HG02973 (cell line): ENCODE measurements around the gene CHGA.

Source experiments
- ATAC-seq: cut with Tn5 transposase; IDR thresholded peaks from one replicate; pipeline ENCODE4 v1.9.1; 2021; ENCODE audit warnings: moderate library complexity; ENCODE audit not compliant: unreplicated experiment

Gene CHGA

DNA sequence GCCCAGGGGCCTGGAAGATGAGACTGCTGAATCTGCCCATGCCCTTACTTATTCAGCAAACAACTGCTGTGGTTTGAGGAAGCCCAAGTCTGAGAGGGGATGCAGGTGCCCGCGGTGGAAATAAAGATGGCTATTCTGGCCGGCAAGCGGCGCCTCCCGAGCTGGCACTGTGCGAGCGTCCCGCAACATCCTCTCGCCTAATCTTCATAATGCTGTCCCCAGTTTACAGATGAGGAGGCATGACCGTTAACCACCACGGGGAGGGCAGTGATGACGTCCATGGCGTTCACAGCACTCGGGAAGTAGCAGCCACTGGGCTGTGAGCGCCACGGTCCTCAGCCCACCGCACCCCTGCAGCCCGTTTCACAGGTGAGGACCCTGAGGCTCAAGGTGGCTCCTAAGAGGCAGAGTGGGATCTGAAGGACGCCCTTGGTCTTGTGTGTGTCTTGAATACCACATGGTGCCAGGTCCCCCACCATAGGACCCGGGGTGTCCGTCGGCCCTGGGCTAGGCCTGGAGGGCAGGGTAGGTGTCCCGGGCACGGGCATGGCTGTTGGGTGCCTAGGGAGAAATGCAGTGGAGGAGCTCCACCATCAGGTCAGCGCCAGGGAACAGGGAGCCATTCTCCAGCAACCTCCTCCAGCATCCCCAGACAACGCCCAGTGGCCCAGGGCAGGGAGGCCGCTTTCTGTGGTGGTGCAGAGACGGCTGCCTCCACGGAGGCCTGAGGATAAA is 20.2 kb downstream of the CHGA start:
- no peak for ATAC-seq

- ATAC-seq: no peak
Observed at GRCh38 chr14:92943855-92944570, 21.1 kb downstream of the CHGA start.

DNA sequence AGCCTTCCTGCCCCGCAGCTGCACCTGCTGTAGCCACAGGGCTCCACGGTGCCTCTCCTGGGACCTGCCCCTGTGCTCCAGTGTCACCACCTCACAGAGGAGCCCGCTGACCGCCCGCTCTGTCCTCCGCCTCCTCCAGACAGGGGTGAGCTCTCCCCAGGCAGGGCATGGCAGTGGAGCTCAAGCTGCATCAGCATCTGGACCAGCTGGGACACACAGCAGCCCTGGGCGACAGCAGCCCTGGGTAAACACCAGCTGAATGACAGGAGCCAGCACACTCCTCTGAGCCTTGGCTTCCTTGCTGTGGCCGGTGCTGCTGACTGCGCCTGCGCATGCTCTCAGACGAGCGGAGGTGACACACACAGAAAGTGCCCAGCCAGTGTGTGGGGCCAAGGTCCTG is 22.0 kb downstream of the CHGA start:
- ATAC-seq: no peak

DNA sequence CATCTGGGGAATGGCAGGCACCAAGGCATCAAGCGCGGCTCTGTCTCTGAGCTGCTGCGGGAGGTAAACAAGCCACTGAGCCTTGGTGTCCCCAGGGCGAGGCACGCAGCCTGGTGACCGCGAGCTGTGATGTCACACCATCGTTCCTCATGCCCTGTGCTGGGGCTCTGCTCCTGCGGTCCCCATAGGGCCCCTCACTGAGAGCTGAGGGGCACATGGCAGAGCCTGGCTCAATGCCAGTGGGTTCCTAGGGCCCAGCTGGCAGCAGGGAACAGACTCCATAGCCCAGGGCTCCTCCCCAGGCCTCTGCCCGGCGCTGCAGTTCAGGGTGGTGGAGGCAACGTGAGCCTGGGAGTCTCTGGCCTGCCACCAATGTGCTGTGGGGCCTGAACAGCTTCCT is 22.6 kb downstream of the CHGA start:
- no peak for ATAC-seq

DNA sequence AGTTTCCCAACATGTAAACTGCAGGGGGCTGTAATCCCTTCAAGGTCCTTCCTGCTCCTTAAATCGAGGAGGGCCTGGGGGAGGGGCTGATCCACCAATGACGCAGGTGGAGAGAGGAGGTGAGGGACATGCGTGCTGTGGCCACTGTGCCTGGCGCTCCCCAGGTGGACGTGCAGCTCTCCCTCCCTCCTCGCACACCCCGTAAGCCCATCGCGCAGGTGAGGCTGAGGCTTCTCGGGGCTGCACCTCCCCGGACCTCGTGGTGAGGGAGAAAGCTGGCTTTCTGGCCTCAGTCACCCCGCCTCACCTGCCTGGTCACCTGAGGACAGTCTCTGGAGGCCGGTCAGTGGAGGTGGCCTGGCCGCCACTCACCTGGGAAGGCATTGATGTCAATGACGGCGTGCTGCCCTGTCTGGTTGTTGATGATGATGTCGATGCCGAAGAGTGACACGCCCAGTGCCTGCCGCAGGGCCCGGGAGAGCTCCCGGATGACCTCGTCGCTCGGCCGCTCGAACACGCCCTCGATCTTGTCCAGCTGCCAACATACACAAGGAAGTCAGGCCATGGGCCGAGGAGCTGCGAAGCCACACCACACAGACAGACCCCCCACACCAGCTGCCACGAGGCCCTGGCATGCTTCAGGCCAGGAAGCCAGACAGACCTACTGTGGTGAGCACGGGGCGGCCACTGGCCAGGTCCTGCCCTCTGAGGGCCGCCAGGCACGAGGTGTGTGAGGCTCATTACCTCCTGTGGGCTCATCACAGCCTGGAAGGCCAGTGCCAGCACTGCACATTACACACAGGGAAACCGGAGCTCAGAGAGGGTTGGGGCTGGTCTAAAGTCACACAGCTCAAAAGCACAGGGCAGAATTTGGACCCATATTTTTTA is 23.3 kb downstream of the CHGA start:
- no peak for ATAC-seq

- no peak for ATAC-seq
Observed at GRCh38 chr14:92946847-92947545, 24.0 kb downstream of the CHGA start.

DNA sequence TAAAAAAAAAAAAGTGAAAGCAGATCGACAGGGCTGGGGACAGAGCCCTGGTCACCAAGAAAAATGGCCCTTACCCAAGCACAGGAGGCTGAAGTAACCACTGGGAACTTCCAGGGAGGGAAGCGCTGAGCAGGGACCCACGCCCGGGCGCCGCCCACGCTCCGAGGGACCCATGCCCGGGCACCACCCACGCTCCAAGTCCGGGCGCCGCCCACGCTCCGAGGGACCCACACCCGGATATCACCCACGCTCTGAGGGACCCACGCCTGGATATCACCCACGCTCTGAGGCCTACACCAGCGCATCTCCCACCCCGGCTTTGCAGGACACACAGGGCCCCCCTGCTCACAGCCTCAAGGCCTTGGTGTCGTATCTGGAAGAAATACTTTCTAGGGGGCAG is 25.7 kb downstream of the CHGA start:
- no peak for ATAC-seq

- no peak for ATAC-seq
Observed at GRCh38 chr14:92949496-92950192, 26.7 kb downstream of the CHGA start.

DNA sequence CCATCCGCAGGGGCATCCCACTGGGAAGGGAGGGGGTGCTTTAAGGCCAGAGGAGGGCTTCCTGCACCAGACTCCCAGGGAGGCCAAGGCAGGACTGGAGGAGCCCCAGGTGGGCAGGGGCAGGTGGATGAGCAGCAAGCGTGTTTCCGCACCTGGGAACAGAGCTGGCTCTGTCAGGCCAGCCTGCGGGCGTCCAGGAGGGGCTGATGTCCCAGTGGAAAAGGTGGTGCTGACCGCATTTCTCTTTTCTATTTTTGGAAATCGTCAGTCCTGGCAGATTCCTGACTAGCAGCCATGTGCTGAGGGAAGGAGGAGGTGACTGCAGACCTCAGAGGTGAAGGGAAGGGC is 27.2 kb downstream of the CHGA start:
- no peak for ATAC-seq

- no peak for ATAC-seq
Observed at GRCh38 chr14:92950773-92951172, 27.8 kb downstream of the CHGA start.

DNA sequence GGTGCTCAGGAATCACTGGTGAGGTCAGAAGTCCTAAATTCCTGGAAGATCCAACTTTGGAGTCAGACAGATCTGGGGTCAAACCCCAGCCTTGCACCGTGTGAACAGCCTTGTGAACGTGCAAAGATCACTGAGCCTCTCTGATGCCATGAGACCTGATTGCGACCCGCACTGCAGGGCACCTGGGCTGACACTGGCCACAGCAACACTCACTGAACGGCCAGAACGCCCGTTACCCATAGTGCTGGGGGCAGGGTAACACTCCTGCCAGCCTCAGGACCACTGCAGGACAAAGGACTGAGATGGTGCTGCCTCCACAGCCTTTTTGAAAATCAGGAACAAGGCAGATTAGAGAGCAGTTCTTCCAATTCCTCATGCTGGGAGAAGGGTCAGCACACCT is 28.3 kb downstream of the CHGA start:
- ATAC-seq: no peak

- ATAC-seq: peak; percentile 77
Observed at GRCh38 chr14:92951912-92952471, 29.0 kb downstream of the CHGA start.

- no peak for ATAC-seq
Observed at GRCh38 chr14:92952481-92953298, 29.7 kb downstream of the CHGA start.

DNA sequence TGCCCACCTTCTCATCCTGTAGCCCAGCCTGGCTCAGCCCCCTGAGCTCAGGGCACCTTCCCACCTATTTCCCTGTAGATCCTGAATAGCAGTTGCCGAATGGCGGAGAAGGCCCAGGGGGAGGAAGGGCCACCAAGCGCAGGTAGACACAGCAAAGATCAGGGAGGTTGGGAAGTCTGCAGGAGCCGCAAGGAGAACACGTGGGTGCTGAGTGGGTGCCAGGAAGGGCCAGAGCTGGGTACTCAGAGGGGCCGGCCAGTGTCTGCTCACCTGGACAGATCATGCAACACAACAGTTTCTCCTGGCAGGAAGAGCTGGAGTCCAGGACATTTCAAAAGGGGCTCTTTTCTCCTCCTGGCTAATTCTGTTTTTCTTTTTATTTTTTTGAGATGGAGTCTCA is 30.6 kb downstream of the CHGA start:
- no peak for ATAC-seq

DNA sequence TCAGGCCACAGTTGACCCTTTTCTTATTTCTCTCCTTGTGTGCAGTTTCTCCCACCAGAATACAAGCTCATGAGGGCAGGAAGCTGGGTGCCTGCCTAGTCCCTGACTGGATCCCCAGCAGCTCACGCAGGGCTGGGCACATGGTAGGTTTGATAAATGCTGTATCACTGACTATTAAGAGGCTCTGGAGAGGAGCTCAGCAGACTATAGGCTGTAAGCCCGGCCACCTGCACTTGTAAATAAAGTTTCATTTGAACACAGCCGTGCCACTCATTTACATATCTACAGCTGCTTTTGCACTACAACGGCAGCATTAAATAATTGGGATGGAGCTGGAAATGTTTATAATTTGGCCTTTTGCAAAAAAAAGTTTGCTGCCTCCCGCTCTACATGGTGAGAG is 32.0 kb downstream of the CHGA start:
- no peak for ATAC-seq

DNA sequence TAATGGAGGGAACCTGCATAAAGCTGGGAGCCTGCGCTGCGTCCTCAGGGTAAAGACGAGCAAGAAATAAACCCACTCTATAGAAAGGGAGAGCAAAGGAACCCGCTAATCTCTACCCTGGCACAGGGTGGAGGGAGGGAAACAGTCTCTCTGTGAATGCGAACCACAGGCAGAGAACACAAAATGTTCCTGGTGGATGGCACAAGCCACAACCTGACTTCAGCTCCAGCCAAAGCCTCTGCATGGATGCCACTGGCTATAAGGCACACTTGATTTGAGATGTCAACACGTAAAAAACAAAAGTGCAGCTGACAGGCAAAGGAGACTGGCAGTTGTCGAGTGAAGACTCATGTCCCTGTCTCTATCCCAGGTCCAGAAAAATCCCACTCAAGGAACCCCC is 32.4 kb downstream of the CHGA start:
- ATAC-seq: no peak

DNA sequence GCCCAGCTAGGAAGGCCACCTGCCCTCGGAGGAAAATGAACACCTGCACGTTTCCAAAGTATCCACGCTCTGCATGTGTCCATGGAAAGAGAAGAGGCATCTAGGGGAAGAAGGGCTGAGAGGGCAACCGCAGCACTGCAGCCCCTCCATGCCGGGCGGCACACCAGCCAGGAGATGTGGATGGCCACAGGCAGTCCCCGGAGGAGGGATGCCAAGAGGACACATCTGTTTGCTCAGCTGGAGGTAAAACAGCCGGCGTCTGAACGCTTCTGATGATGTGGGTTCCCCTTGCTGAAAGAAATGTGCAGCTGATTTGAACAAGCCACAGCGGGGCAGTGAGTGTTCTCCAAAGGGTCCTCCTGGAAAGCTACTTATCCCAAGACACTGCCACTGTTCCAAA is 34.0 kb downstream of the CHGA start:
- ATAC-seq: no peak

DNA sequence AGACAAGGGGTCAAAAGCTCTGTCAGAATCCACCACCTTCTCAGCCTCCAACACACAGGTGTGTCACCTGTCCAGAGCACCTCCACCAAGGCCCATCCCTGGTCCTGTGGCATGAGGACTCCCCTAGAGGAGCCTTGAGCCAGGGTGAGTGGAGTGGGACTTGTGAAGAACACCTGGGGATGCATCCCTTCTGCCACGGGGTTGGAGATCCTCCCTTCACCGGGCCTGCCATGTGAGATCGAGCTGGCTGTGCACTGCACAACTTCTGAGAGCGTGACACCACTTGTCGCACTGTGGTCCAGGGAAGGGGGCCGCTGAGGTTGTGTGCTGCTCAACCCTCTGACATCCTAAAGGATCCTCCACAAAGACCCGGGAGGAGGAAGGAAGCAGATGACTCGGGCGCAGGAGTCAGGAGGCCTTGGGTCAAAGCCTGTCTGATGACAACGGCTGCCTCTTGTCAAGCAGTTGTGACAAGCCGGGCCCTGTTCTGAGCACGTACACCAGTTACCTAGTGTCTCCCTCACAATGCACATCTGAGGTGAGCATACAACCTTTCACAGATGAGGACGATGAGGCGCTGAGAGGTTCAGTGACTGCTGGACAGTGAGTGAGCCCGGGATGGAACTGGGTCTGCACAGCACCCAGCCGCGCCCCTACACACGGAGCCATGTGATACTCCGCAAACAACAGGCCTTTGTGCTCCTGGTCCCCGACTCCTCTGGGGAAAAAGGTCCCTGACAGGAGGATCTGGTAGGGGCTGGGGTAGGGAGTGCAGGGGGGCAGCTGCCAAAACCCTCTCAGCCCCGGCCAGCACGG is 35.6 kb downstream of the CHGA start:
- no peak for ATAC-seq

- no peak for ATAC-seq
Observed at GRCh38 chr14:92959189-92959531, 36.2 kb downstream of the CHGA start.
